Progenitor cell of endocrine pancreas (in vitro differentiated cells): ENCODE data around the gene RABGAP1L. TPM values are rescaled to one million over a fixed set of nuclear protein-coding genes. Genes with fewer than 3 reads are reported as not detected.
A peak's percentile ranks its signal among the peaks of the same experiment; 100 is the strongest.
"Not testable (repeated sequence)": the region's sequence is repeated elsewhere in the genome, so short reads cannot be mapped to it uniquely, and the experiment has no call there.

ENCODE experiments used
- DNase-seq: peaks from one replicate; pipeline ENCODE4 v3.0.0; 2021; ENCODE audit warnings: low spot score; ENCODE audit not compliant: unreplicated experiment
- H3K27ac Mint-ChIP-seq: 2 replicates; pipeline ENCODE4 v1.8.0; 2021; ENCODE audit warnings: mild to moderate bottlenecking, moderate library complexity, mixed read lengths
- H3K27me3 Mint-ChIP-seq: 2 replicates; pipeline ENCODE4 v1.8.0; 2021; ENCODE audit warnings: mixed read lengths
- H3K36me3 Mint-ChIP-seq: 2 replicates; pipeline ENCODE4 v1.8.0; 2022; ENCODE audit warnings: mixed read lengths; ENCODE audit not compliant: insufficient read depth
- H3K4me1 Mint-ChIP-seq: 2 replicates; pipeline ENCODE4 v1.8.0; 2021; ENCODE audit warnings: low read depth, mixed read lengths
- H3K4me3 Mint-ChIP-seq: 2 replicates; pipeline ENCODE4 v1.8.0; 2021; ENCODE audit warnings: low read depth, mild to moderate bottlenecking, moderate library complexity, mixed read lengths
- H3K9me3 Mint-ChIP-seq: 2 replicates; pipeline ENCODE4 v1.8.0; 2021; ENCODE audit warnings: low read depth, mixed read lengths
- total RNA-seq: library from RNA; stranded (reverse); gene quantifications from 2 replicates; pipeline ENCODE4 v1.2.1, GENCODE V29; 2021
- TF ChIP-seq, protein P1 (sequence below): fragments of 200-600 bp; sonication (generic); IDR thresholded peaks from one replicate; pipeline ENCODE4 v1.5.0; 2021; ENCODE audit warnings: antibody characterized with exemption, mild to moderate bottlenecking; ENCODE audit not compliant: unreplicated experiment

Gene RABGAP1L
- total RNA-seq, 1 donor from 2014 or later, result 55.2 TPM

DNA sequence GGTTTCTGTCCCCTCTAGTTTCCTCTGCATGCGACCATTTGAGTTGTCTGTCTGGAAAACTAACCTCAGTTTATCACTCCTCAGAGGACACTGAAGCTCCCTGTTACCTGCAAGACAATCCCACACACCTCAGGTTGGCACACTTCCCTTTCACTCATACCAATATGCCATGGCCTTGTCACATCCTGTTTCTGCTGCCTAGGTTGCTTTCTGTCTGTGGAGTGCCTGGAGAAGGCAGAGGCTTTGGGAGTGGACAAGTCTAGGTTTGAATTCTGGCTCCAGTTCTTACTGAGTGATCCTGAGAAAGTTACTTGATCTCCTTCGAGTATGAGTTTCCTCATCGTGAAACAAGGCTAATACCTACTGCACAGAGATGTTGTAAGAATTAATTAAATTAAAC, 668.9 kb downstream of the RABGAP1L start:
- Mint-ChIP-seq H3K4me1 (peaks cover 6% of the 10 kb centered on the region), H3K36me3 (no peaks in the 10 kb centered on the region), H3K4me3 (no peak overlapping the region), H3K27me3 (no peaks in the 10 kb centered on the region), H3K27ac (no peak overlapping the region), H3K9me3 (no peaks in the 10 kb centered on the region)
- no peak for DNase-seq
- TF ChIP-seq, protein P1, sequence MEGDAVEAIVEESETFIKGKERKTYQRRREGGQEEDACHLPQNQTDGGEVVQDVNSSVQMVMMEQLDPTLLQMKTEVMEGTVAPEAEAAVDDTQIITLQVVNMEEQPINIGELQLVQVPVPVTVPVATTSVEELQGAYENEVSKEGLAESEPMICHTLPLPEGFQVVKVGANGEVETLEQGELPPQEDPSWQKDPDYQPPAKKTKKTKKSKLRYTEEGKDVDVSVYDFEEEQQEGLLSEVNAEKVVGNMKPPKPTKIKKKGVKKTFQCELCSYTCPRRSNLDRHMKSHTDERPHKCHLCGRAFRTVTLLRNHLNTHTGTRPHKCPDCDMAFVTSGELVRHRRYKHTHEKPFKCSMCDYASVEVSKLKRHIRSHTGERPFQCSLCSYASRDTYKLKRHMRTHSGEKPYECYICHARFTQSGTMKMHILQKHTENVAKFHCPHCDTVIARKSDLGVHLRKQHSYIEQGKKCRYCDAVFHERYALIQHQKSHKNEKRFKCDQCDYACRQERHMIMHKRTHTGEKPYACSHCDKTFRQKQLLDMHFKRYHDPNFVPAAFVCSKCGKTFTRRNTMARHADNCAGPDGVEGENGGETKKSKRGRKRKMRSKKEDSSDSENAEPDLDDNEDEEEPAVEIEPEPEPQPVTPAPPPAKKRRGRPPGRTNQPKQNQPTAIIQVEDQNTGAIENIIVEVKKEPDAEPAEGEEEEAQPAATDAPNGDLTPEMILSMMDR, result no peak

DNA sequence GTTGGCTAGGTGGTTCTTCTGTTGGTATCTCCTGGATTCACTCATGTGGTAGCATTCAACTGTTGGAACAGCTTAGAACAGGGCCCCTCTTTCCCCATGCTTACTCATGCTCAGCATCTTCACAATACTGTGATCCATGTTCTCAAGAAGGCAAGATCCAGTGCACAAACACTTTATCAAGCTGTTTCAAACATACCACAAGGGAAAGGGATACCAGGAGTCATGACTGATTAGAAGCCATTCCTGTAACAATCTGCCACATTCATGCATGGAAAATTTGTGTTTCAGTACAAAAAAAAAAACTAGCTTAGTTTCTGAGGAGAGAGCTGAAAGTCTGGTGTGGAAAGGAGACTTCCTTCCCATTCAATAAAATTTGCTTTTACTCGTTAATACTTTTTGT, 670.7 kb downstream of the RABGAP1L start:
- Mint-ChIP-seq H3K4me1 (peaks cover 6% of the 10 kb centered on the region), H3K4me3 (no peak overlapping the region)

DNA sequence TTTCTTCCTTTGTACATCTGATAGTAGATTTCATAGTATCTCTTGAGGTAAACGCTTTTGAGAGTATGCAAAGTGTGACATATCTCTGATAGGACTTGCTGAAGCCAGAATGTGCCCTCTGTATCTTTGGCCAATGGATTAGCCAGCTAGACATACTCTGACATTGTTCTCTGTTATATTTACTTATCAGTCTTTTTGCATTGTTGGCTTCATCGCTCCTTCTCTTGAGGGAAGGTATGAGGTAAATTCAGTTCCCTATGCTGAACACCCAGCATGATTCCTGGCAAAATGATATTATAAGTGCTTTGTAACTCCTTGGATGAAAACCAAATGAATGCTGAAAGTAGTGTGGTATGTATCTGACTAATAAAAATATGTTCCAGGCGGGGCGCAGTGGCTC, 677.2 kb downstream of the RABGAP1L start:
- H3K36me3 Mint-ChIP-seq, result no peaks in the 10 kb centered on the region
- peaks cover 6% of the 10 kb centered on the region for H3K4me1 Mint-ChIP-seq
- H3K27me3 Mint-ChIP-seq, result no peaks in the 10 kb centered on the region
- H3K27ac Mint-ChIP-seq, result no peak overlapping the region
- no peak for DNase-seq
- TF ChIP-seq, protein P1, result no peak
- no peak overlapping the region for H3K4me3 Mint-ChIP-seq
- no peaks in the 10 kb centered on the region for H3K9me3 Mint-ChIP-seq

More for the DNA sequence above, 670.7 kb downstream of the RABGAP1L start:
- no peak for DNase-seq
- no peaks in the 10 kb centered on the region for H3K27me3 Mint-ChIP-seq
- H3K27ac Mint-ChIP-seq, result no peak overlapping the region
- TF ChIP-seq, protein P1, result no peak
- H3K36me3 Mint-ChIP-seq, result no peaks in the 10 kb centered on the region
- H3K9me3 Mint-ChIP-seq, result no peaks in the 10 kb centered on the region

DNA sequence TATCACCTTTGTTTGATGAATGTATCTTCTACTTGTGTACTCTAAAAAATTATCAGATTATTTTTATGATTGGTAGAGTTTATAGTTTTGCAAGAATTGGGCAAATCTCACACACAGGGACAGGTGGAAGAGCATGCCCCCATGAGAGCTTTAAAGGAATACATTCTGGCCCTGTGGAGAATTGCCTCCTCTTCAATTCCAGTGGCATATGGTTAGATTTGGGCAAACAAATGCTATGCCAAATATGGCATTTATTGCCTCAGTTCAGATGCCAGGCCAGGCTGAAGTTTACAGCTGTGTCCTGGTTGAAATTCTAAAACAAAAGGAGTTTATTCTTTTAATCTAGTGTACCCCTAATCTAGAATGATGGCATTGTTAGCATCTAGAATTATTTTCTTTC, 678.1 kb downstream of the RABGAP1L start:
- DNase-seq, result no peak
- Mint-ChIP-seq H3K9me3 (no peaks in the 10 kb centered on the region), H3K27me3 (no peaks in the 10 kb centered on the region), H3K27ac (no peak overlapping the region), H3K4me1 (peaks cover 6% of the 10 kb centered on the region), H3K4me3 (no peak overlapping the region), H3K36me3 (no peaks in the 10 kb centered on the region)
- TF ChIP-seq, protein P1, result no peak

DNA sequence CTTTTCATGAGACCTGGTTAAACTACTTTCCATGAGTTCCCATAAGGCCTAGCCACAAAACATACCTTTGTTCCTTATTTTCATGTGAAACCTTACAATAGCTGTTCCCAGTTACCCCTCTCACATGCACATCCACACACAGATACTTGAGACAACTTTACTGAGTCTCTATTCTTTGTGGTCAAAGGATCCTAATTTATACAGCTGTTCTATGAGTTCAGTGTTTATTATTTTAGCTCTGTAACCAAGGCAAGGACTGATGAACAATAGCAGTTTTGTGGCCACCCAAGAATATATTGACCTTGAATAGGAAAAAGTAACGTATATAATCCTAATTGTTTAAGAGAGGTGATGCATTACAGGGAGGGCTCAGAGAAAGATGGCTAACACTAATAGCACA, 679.9 kb downstream of the RABGAP1L start:
- H3K4me3 Mint-ChIP-seq, result no peak overlapping the region
- H3K27me3 Mint-ChIP-seq, result no peaks in the 10 kb centered on the region
- DNase-seq, result no peak
- no peaks in the 10 kb centered on the region for H3K4me1 Mint-ChIP-seq
- TF ChIP-seq, protein P1, result no peak
- H3K9me3 Mint-ChIP-seq, result no peaks in the 10 kb centered on the region
- H3K36me3 Mint-ChIP-seq, result no peaks in the 10 kb centered on the region
- H3K27ac Mint-ChIP-seq, result no peak overlapping the region

DNA sequence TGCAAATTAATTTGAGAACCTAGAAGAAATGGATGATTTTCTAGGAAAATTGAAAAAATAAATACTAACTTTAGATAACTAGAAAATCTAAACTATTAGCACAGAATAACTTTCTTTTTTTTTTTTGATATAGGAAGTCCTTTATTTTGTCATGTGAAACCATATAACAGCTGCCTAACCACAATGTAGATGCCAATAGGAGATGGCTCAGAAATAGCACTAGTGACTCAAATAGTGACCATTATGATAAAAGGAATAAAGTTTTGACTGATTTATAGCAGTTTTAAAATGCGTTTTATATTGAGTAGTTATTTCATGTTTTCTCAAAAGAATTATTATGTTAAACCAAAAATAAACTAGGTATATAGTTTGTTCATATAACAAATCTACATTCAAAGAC, 682.4 kb downstream of the RABGAP1L start:
- Mint-ChIP-seq H3K4me1 (no peaks in the 10 kb centered on the region), H3K27ac (no peak overlapping the region), H3K27me3 (no peaks in the 10 kb centered on the region), H3K9me3 (no peaks in the 10 kb centered on the region), H3K36me3 (no peaks in the 10 kb centered on the region), H3K4me3 (no peak overlapping the region)
- DNase-seq, result no peak
- TF ChIP-seq, protein P1, result no peak

DNA sequence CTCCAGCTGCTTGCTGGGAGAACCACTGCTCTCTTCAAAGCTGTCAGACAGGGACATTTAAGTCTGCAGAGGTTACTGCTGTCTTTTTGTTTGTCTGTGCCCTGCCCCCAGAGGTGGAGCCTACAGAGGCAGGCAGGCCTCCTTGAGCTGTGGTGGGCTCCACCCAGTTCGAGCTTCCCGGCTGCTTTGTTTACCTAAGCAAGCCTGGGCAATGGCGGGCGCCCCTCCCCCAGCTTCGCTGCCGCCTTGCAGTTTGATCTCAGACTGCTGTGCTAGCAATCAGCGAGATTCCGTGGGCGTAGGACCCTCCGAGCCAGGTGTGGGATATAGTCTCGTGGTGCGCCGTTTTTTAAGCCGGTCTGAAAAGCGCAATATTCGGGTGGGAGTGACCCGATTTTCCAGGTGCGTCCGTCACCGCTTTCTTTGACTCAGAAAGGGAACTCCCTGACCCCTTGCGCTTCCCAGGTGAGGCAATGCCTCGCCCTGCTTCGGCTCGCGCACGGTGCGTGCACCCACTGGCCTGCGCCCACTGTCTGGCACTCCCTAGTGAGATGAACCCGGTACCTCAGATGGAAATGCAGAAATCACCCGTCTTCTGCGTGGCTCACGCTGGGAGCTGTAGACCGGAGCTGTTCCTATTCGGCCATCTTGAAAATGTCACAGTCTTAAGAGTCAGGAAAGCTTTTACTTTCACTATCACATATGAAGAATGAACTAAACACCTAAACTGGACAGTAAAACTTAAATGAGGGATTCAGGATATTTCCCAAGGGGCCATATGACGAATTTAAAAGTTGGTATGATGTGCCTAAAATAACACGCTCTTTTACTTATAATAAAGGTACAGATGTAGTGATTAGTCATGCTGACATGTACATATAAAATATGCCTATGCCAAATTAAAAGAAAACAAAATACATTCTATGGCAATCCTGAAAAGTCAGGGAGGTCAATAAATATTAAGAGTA, 689.6 kb downstream of the RABGAP1L start:
- DNase-seq, H3K36me3 Mint-ChIP-seq, H3K4me1 Mint-ChIP-seq, H3K9me3 Mint-ChIP-seq, H3K27me3 Mint-ChIP-seq: not testable (repeated sequence)
- Mint-ChIP-seq H3K27ac (peak overlapping the region; percentile 54), H3K4me3 (peak overlapping the region; percentile 64)
